Panc1 (cell line): ENCODE results near the gene ARRB2. TPM values are rescaled to one million over a fixed set of nuclear protein-coding genes. Genes with fewer than 3 reads are reported as not detected.

Source experiments
- ATAC-seq: fragments of 200-7000 bp; cut with Tn5 transposase; 2 replicates; pipeline ENCODE4 v1.9.1; 2020; ENCODE audit warnings: mild to moderate bottlenecking, moderate library complexity
- BruUV-seq: library from RNA; stranded (reverse); fragments of 400-500 nt; replicated peaks from 2 replicates; lab custom pipeline; 2021; lab: Mats Ljungman, UMichigan
- CTCF ChIA-PET: fragments of 300-600 bp; sonication (Branson Sonifier 250); formaldehyde crosslinking; loops from one replicate; lab custom pipeline; 2022; ENCODE audit warnings: antibody characterized with exemption; lab: Charles Lee
- POLR2A ChIA-PET: fragments of 300-600 bp; sonication (Branson Sonifier 250); formaldehyde crosslinking; loops from one replicate; lab custom pipeline; 2022; ENCODE audit warnings: antibody characterized with exemption; lab: Charles Lee
- DNase-seq: peaks from one replicate; pipeline ENCODE4 v3.0.0-alpha.2; 2010; ENCODE audit warnings: low read depth, low spot score
- H3K27ac ChIP-seq: 2 replicates; pipeline ENCODE4 v1.5.1; 2011; ENCODE audit warnings: mild to moderate bottlenecking, low read length, inconsistent platforms
- H3K27me3 ChIP-seq: fragments of 200-500 bp; sonication (Bioruptor generic); 2 replicates; pipeline ENCODE4 v1.6.0; 2014; ENCODE audit warnings: low read length, inconsistent platforms; ENCODE audit not compliant: control insufficient read depth, insufficient read depth
- H3K36me3 ChIP-seq: fragments of 200-500 bp; sonication (Bioruptor generic); 2 replicates; pipeline ENCODE4 v1.5.1; 2014; ENCODE audit warnings: inconsistent platforms, mild to moderate bottlenecking, low read length, moderate library complexity; ENCODE audit not compliant: control insufficient read depth, insufficient read depth
- H3K4me1 ChIP-seq: 2 replicates; pipeline ENCODE4 v1.5.1; 2011; ENCODE audit warnings: inconsistent platforms, mild to moderate bottlenecking, low read length, moderate library complexity; ENCODE audit not compliant: control insufficient read depth, insufficient read depth
- H3K4me3 ChIP-seq, 2 experiments: 2 replicates each; pipeline ENCODE4 v1.5.1; 2011 to 2012; ENCODE audit warnings: low read depth in 2 of 2, low read length in 2 of 2, mild to moderate bottlenecking in 2 of 2, inconsistent platforms in 1 of 2, moderate library complexity in 1 of 2
- H3K9me3 ChIP-seq: fragments of 200-500 bp; sonication (Bioruptor generic); 2 replicates; pipeline ENCODE4 v1.5.1; 2014; ENCODE audit warnings: low read depth, mild to moderate bottlenecking, inconsistent platforms, low read length, moderate library complexity; ENCODE audit not compliant: control insufficient read depth, insufficient read depth
- CTCF ChIP-seq: fragments of 450-650 bp; IDR thresholded peaks from 2 replicates; pipeline ENCODE4 v1.5.1; 2017; ENCODE audit warnings: mild to moderate bottlenecking
- POLR2AphosphoS5 ChIP-seq: IDR thresholded peaks from 2 replicates; pipeline ENCODE4 v1.6.1; 2012; ENCODE audit warnings: mild to moderate bottlenecking, low read depth, low read length, moderate library complexity
- REST ChIP-seq, 2 experiments: IDR thresholded peaks; 2 replicates each; pipeline ENCODE4 v1.6.1; 2011 to 2012; ENCODE audit warnings: low read depth in 2 of 2, control low read depth in 1 of 2, low read length in 1 of 2, mild to moderate bottlenecking in 1 of 2, moderate library complexity in 1 of 2; ENCODE audit not compliant: insufficient read depth in 1 of 2
- SIN3A ChIP-seq: IDR thresholded peaks from 2 replicates; pipeline ENCODE4 v1.6.1; 2012; ENCODE audit warnings: low read depth, mild to moderate bottlenecking, low read length, moderate library complexity, borderline replicate concordance; ENCODE audit not compliant: insufficient read depth
- TCF7L2 ChIP-seq: IDR thresholded peaks from 2 replicates; pipeline ENCODE4 v1.6.1; 2011; ENCODE audit warnings: mild to moderate bottlenecking, low read depth, low read length, inconsistent platforms
- in situ Hi-C: cut with HindIII; loops from 2 replicates; pipeline ENCODE4 v1.10.0; 2016; ENCODE audit warnings: low sequenced_read_pairs, low pct_unique_long_range_greater_than_20kb
- intact Hi-C: fragments of 100-400 bp; cut with micrococcal nuclease; formaldehyde crosslinking; loops from one replicate; pipeline ENCODE4 v1.10.0; 2022; ENCODE audit not compliant: unreplicated experiment
- total RNA-seq: library from RNA; stranded (reverse); gene quantifications from one replicate; pipeline ENCODE4 v1.2.1, GENCODE V29; 2021; ENCODE audit not compliant: unreplicated experiment

The ARRB2 gene
- total RNA-seq, 1 experiment from 2014 or later: 39.2 TPM

- Histone ChIP-seq H3K27me3 (no peaks in the 10 kb centered on the region), H3K4me3 (no peak overlapping the region), H3K36me3 (no peaks in the 10 kb centered on the region), H3K27ac (no peak overlapping the region), H3K9me3 (no peaks in the 10 kb centered on the region), H3K4me1 (no peaks in the 10 kb centered on the region)
- intact Hi-C loops: no loop called here
- DNase-seq (no peak), ATAC-seq (no peak)
- ChIA-PET CTCF (no interaction called here), POLR2A (no interaction called here)
- in situ Hi-C loops: no loop called here
- BruUV-seq: no TSS peak
- TF ChIP-seq POLR2AphosphoS5 (no peak), REST (IDR thresholded peaks at IDR 0.05; ENCODE audit: insufficient read depth in 1 of 2, low read depth in 2 of 2, low read length in 1 of 2) (no peak), TCF7L2 (no peak), SIN3A (no peak), CTCF (no peak)
Measured at GRCh38 chr17:4666296-4666695, 44.1 kb upstream of the ARRB2 start.

- Histone ChIP-seq H3K9me3 (no peaks in the 10 kb centered on the region), H3K36me3 (no peaks in the 10 kb centered on the region), H3K27ac (no peak overlapping the region), H3K4me1 (no peaks in the 10 kb centered on the region), H3K4me3 (no peak overlapping the region), H3K27me3 (no peaks in the 10 kb centered on the region)
- no peak for ATAC-seq
- no peak for TF ChIP-seq POLR2AphosphoS5
- TF ChIP-seq TCF7L2: no peak
- TF ChIP-seq REST (IDR thresholded peaks at IDR 0.05; ENCODE audit: insufficient read depth in 1 of 2, low read depth in 2 of 2, low read length in 1 of 2): no peak
- TF ChIP-seq CTCF: no peak
- no peak for TF ChIP-seq SIN3A
- no TSS peak for BruUV-seq
- DNase-seq: no peak
- intact Hi-C loops: no loop called here
- ChIA-PET POLR2A (no interaction called here), CTCF (no interaction called here)
- in situ Hi-C loops: no loop called here
Measured at GRCh38 chr17:4667166-4667565, 43.3 kb upstream of the ARRB2 start.
